K562 (cell line): ENCODE measurements around the gene CGN.

Source experiments
- GTF2B ChIP-seq: IDR thresholded peaks from 2 replicates; pipeline ENCODE4 v1.6.1; 2011; ENCODE audit not compliant: insufficient read length; ENCODE audit errors: extremely low read depth
- HEY1 ChIP-seq: fragments of 250-450 bp; sonication (Bioruptor Pico); IDR thresholded peaks from 2 replicates; pipeline ENCODE4 v1.5.0; 2020; ENCODE audit warnings: mild to moderate bottlenecking, moderate library complexity, borderline replicate concordance
- MAFK ChIP-seq: IDR thresholded peaks from 2 replicates; pipeline ENCODE4 v1.6.1; 2011; ENCODE audit warnings: low read length, improper control_type of control experiment
- MXI1 ChIP-seq: IDR thresholded peaks from 2 replicates; pipeline ENCODE4 v1.6.1; 2011; ENCODE audit warnings: low read depth, mild to moderate bottlenecking, improper control_type of control experiment, low read length
- RBM39 ChIP-seq: fragments of 200-400 bp; formaldehyde crosslinking; optimal IDR thresholded peaks from 2 replicates; pipeline ENCODE3; 2018; ENCODE audit warnings: low read depth, low read length
- SETDB1 ChIP-seq: IDR thresholded peaks from one replicate; pipeline ENCODE4 v1.6.1; 2012; ENCODE audit warnings: low read length, control low read depth, inconsistent platforms
- SPI1 ChIP-seq: IDR thresholded peaks from 2 replicates; pipeline ENCODE4 v1.6.1; 2011; ENCODE audit warnings: low read depth, low read length, control low read depth, borderline replicate concordance
- USF1 ChIP-seq: sonication (generic); formaldehyde crosslinking; IDR thresholded peaks from 2 replicates; pipeline ENCODE4 v1.9.0; 2022; ENCODE audit warnings: mild to moderate bottlenecking, missing genetic modification reagents
- ZKSCAN1 ChIP-seq: fragments of 150-350 bp; IDR thresholded peaks from 2 replicates; pipeline ENCODE4 v1.6.1; 2016; ENCODE audit warnings: low read depth, low read length
- ZNF184 ChIP-seq: sonication (generic); formaldehyde crosslinking; IDR thresholded peaks from 2 replicates; pipeline ENCODE4 v1.5.0; 2020; ENCODE audit warnings: missing genetic modification reagents
- TF ChIP-seq, protein P1 (sequence below), 2 experiments: fragments of 450-650 bp; IDR thresholded peaks; 2 replicates each; pipeline ENCODE4 v1.6.1; 2018; ENCODE audit warnings: mild to moderate bottlenecking in 2 of 2, low read depth in 1 of 2; ENCODE audit not compliant: partially characterized antibody in 2 of 2
- TF ChIP-seq, protein P2 (sequence below), 3 experiments: IDR thresholded peaks in 2 of 3; conservative IDR thresholded peaks in 1 of 3; 2 replicates each; pipeline ENCODE4 v1.5.1; 2011 to 2012; ENCODE audit warnings: low read length in 3 of 3, mild to moderate bottlenecking in 3 of 3, control low read depth in 2 of 3, improper control_type of control experiment in 1 of 3, inconsistent platforms in 1 of 3, low read depth in 1 of 3, mixed read lengths in 1 of 3, moderate library complexity in 1 of 3; ENCODE audit not compliant: insufficient read depth in 2 of 3

- no peak for TF ChIP-seq USF1
- TF ChIP-seq, protein P1, sequence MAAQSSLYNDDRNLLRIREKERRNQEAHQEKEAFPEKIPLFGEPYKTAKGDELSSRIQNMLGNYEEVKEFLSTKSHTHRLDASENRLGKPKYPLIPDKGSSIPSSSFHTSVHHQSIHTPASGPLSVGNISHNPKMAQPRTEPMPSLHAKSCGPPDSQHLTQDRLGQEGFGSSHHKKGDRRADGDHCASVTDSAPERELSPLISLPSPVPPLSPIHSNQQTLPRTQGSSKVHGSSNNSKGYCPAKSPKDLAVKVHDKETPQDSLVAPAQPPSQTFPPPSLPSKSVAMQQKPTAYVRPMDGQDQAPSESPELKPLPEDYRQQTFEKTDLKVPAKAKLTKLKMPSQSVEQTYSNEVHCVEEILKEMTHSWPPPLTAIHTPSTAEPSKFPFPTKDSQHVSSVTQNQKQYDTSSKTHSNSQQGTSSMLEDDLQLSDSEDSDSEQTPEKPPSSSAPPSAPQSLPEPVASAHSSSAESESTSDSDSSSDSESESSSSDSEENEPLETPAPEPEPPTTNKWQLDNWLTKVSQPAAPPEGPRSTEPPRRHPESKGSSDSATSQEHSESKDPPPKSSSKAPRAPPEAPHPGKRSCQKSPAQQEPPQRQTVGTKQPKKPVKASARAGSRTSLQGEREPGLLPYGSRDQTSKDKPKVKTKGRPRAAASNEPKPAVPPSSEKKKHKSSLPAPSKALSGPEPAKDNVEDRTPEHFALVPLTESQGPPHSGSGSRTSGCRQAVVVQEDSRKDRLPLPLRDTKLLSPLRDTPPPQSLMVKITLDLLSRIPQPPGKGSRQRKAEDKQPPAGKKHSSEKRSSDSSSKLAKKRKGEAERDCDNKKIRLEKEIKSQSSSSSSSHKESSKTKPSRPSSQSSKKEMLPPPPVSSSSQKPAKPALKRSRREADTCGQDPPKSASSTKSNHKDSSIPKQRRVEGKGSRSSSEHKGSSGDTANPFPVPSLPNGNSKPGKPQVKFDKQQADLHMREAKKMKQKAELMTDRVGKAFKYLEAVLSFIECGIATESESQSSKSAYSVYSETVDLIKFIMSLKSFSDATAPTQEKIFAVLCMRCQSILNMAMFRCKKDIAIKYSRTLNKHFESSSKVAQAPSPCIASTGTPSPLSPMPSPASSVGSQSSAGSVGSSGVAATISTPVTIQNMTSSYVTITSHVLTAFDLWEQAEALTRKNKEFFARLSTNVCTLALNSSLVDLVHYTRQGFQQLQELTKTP (IDR thresholded peaks at IDR 0.05; ENCODE audit: low read depth in 1 of 2, partially characterized antibody in 2 of 2): no peak
- no peak for TF ChIP-seq SPI1
- TF ChIP-seq GTF2B: no peak
- TF ChIP-seq RBM39: no peak
- TF ChIP-seq, protein P2, sequence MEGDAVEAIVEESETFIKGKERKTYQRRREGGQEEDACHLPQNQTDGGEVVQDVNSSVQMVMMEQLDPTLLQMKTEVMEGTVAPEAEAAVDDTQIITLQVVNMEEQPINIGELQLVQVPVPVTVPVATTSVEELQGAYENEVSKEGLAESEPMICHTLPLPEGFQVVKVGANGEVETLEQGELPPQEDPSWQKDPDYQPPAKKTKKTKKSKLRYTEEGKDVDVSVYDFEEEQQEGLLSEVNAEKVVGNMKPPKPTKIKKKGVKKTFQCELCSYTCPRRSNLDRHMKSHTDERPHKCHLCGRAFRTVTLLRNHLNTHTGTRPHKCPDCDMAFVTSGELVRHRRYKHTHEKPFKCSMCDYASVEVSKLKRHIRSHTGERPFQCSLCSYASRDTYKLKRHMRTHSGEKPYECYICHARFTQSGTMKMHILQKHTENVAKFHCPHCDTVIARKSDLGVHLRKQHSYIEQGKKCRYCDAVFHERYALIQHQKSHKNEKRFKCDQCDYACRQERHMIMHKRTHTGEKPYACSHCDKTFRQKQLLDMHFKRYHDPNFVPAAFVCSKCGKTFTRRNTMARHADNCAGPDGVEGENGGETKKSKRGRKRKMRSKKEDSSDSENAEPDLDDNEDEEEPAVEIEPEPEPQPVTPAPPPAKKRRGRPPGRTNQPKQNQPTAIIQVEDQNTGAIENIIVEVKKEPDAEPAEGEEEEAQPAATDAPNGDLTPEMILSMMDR (IDR thresholded peaks at IDR 0.05 in 2 of 3, conservative IDR thresholded peaks at IDR 0.05 in 1 of 3; ENCODE audit: insufficient read depth in 2 of 3, low read depth in 1 of 3, low read length in 3 of 3): no peak
- TF ChIP-seq SETDB1: no peak
- TF ChIP-seq ZKSCAN1: no peak
- no peak for TF ChIP-seq MAFK
- TF ChIP-seq HEY1 (CRISPR knock-in tag): no peak
- TF ChIP-seq MXI1: no peak
- no peak for TF ChIP-seq ZNF184 (CRISPR knock-in tag)
These were observed 34.1 kb upstream of the CGN start for GRCh38 chr1:151477066-151477465.
